GM12872 (cell line): ENCODE measurements around the gene DGKB.

Source experiments
- CTCF ChIP-seq: IDR thresholded peaks from 3 replicates; pipeline ENCODE4 v1.5.1; 2011; ENCODE audit warnings: low read depth, mild to moderate bottlenecking, low read length, moderate library complexity; ENCODE audit not compliant: insufficient read depth

DGKB gene

GRCh38 chr7:14747701-14748100, 154.8 kb downstream of the DGKB start:
- TF ChIP-seq CTCF = no peak

GRCh38 chr7:14745076-14745475, 157.5 kb downstream of the DGKB start:
- TF ChIP-seq CTCF = no peak

- TF ChIP-seq CTCF = no peak
Observed at GRCh38 chr7:14740606-14741005, 161.9 kb downstream of the DGKB start.

GRCh38 chr7:14739841-14740185, 162.7 kb downstream of the DGKB start:
- no peak for TF ChIP-seq CTCF

- TF ChIP-seq CTCF = no peak
Observed at GRCh38 chr7:14739168-14739840, 163.2 kb downstream of the DGKB start.

- no peak for TF ChIP-seq CTCF
Observed at GRCh38 chr7:14738086-14738485, 164.5 kb downstream of the DGKB start.

GRCh38 chr7:14734839-14735321, 167.7 kb downstream of the DGKB start:
- no peak for TF ChIP-seq CTCF
